ENCODE measurements around the gene EML6.

Gene EML6

DNA sequence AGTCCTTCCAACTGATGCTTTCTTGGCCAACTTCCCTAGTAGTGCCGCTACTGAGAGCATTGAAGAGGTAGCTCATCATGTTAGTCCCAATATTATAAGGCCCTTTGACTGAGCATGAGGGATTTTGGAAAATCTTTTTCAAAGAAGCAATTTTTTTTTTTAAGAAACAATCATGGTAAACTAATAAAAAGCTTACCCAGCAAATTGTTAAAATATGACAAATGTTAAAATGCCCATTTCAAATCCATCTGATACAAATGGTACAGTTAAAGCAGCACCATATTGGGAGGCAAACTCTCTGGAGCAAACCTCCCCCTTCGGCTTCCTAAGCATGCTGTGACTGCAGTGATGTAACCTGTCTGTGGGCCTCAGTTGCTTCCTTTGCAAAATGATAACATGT, 191.2 kb downstream of the EML6 start:
- DNase-seq (ENCODE audit: low spot score): no peak

DNA sequence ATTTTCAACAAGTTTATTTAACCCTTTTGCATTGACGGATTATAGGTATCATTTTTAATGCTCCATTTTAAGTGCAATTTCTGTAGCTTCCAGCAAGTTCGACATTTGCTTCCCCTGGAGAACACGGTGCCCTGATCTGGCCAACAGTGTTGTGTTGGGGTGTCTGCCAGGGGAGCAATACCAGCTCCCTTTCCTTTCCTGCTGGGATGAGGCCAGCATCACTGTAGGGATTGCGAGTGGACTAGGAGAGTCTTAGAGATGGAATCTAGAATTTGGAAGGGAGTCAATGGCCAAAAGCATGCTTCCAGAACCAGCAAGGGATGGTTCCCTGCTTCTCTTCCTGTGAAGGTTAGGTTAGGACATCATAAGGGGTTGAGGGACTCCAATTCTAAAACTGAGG, 191.6 kb downstream of the EML6 start:
- DNase-seq (ENCODE audit: low spot score): no peak

DNA sequence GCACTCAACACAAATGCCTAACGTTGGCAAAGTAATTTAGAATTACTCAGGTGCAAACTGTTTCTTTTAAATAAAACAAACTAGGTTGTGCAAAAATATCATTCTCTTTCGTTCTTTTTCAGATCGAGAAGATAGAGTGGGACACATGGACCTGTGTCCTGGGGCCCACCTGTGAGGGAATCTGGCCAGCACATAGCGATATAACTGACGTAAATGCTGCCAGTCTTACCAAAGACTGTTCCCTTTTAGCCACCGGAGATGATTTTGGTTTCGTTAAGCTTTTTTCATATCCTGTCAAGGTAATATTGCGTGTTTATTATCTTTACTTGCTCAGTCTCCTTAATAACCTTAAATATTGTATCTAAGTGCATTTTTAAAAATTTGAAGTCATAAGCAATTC, 193.2 kb downstream of the EML6 start:
- no peak for DNase-seq (ENCODE audit: low spot score)

DNA sequence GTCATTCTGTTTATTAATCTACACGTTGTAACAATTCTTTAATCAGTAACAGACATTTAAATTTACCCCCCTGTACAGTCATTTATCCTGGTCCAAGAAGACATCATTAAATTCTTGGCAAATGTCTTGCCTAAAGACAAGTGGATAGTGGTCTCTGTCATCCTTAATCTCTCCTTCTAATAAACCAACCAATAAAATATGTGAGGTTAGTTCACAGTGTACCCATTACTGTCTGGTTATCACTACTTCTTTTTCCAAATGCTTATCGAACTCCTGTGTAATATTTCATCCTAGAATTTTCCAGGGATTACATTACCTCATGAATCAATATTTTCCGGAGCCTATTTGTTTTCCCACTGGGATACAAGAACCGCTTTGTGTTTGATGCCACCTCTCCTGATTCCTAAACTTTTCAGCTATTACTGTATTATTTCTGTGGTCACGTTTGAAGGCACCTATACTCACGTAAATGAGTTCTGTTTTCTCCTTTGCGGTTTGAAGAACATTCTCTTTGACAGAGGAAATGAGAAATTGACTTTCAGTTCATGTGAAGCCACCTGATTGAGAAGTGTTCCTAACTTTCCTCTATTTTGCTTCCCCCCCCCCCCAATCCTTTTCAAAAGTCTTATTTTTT, 195.3 kb downstream of the EML6 start:
- no peak for DNase-seq (ENCODE audit: low spot score)

DNA sequence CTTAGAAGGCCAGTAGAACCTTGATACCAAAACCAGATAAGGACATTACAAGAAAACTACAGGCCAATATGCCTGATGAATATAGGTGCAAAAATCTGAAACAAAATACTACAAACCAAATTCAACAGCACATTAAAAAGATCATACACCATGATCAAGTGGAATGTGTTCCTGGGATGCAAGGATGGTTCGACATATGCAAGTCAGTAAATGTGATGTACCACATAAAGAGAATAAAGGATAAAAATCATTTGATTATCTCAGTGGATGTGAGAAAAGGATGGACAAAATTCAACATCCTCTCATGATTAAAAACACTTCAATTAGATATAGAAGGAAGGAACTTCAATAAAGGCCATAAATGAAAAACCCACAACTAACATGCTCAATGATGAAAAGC, 197.2 kb downstream of the EML6 start:
- no peak for DNase-seq (ENCODE audit: low spot score)

DNA sequence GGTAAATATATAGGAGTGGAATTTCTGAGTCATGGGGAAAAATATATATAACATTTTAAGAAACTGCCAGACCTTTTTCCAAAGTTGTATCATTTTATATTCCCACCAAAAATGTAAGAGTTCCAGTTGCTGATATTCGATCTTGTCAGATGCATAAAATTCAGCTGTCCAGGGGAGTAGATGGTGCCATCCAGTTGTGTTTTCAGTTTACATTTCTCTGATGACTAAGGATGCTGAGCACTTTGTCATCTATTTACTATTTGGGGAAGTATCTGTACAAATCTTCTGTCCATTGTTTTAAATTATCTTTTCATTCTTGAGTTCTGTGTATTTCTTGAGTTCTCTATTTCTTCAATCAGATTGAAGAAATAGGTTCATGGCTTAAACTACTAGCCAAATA, 200.7 kb downstream of the EML6 start:
- no peak for DNase-seq (ENCODE audit: low spot score)

DNA sequence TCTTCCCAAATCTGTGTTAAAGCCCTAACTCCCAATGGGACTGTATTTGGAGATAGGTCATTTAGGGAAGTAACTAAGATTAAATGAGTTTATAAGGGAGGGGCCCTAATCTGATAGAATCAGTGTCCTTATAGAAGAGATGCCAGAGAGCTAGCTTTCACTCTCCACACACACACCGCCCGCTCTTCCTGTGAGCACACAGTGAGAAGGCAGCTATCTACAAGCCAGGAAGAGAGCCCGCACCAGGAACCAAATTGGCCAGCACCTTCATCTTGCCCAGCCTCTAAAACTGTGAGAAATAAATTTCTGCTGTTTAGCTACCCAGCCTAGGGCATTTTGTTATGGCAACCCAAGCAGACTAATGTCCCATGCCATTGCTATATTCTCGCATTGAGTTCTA, 201.6 kb downstream of the EML6 start:
- no peak for DNase-seq (ENCODE audit: low spot score)

DNA sequence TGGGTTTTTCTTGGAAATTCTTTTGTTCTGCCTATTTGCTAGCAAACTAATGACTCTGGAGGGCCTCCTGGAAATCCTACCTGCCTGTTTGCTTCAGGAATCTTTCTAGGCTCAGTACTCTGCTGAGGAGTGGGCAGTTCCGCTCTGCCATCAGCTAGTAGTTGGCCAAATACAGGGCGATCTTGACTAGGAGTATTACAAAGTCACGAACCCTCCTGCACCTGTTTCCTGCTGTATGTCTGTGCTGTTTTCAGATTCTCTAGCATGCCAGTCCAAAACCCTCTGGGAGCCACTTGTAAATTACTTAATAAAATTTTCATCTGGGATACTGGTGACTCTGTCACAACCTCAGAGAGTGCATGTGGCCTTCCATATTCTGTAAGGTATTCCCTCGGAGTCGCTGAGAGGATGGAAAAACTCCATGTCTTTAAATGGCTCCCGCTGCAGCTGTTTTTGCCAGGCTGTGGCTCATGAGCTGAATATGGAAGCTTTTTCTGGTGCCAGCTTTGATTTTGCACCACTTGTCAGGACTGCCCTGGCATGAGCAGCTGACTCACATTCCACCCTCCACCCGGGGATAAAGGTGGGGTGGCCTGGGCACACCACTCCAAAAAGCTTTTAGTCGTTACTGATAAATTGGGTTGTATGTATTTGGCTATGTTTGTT, 203.8 kb downstream of the EML6 start:
- DNase-seq (ENCODE audit: low spot score): no peak

DNA sequence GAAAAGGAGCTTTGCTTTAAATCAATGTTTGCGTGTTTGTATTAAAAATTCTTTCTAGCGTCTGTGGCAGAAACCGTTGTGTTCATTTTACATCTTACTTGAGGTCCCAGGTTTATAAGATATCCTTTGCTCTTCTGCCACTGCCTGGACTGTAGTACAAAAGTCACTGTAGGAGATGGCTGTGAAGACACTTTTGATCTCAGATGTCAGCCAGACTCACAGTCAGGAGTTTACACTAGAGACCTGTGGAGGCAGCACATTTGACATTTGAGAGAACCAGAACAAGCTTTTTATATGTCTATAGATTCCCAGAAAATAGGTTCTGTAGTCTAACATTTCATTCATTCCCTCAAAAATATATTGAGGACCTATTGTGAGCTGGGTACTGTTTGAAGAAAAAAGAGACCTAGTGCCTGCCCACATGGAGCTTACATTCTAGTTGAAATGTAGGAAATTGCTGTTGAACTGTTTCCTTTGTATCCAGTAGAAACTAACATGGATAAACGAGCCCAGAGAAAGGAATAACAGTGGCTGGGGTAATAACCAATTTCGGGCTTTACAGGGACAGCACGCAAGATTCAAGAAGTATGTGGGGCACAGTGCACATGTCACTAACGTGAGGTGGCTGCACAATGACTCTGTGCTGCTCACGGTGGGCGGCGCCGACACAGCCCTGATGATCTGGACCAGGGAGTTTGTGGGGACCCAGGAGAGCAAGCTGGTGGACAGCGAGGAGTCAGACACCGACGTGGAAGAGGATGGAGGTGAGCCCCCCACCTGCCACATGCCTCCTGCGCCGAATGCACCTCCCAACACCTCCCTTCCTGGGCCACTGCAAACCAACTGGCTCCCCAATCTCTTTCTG, 204.5 kb downstream of the EML6 start:
- DNase-seq (ENCODE audit: low spot score): no peak

DNA sequence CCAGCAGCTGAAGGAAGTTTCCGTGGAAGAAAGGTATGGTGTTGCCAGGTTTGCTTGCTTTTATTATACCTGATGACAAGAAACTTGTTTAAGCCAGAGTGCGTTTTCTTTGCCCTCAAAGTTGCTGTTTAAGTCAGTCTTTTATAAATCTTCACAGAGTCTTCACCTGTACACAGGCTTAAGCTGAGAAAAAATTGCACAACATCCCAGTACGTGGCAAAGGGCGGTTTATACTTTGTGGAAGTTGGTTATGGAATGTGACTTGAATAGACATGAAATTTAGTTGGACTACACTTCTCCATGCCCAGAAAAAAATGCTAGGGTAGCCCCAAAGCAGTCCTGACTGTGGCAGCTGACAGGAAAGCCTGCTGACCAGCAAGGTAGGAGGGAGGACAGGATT, 205.3 kb downstream of the EML6 start:
- no peak for DNase-seq (ENCODE audit: low spot score)

DNA sequence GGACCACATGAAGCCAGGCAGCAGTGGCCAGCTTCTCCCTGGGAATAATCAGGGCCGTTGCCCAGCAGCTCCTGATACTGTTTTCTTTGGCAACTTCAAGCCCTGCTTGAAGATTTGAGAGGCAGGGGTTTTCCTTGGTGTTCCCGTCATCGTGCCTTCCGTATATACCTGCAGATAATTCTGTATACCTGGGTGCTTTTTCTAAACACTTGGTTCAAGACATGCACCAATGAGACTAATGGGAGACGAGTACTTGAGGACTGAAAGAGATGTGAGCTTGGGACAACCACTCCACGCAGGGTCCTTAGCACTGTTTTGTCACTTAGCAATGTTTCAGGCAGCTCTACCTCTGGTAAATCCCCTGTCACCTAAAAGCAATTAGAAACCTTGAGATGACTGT, 208.0 kb downstream of the EML6 start:
- DNase-seq (ENCODE audit: low spot score): no peak

DNA sequence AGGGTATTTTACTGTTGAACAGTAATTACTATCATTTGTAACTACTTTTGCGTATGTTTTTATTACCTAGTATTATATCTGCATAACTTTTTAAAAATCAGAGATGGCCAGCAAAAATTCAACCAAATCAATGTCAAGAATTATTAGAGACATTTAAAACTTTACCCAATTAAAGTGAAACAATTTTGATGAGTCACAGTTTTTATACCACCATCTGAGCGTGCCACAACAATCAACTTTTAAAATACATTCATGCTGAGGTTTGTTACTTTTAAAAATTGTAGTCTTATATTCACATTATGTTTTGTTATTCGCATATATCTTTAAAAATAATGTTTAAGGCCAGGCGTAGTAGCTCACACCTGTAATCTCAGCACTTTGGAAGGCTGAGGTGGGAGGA, 211.9 kb downstream of the EML6 start:
- DNase-seq (ENCODE audit: low spot score): no peak

DNA sequence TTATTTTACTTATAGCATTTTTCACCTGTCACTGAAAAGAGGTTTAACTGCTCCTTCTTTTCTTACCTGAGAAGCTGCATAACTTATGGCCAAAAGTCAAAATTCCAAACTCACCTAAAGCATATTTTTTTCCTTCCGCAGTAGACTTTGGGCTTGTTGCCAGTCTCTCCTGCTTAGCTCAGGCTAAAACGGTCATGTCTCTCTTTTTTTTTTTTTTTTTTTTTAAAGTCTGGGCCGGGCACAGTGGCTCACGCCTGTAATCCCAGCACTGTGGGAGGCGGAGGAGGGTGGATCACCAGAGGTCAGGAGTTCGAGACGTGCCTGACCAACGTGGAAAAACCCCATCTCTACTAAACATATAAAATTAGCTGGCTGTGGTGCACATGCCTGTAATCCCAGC, 213.3 kb downstream of the EML6 start:
- DNase-seq (ENCODE audit: low spot score): no peak

DNA sequence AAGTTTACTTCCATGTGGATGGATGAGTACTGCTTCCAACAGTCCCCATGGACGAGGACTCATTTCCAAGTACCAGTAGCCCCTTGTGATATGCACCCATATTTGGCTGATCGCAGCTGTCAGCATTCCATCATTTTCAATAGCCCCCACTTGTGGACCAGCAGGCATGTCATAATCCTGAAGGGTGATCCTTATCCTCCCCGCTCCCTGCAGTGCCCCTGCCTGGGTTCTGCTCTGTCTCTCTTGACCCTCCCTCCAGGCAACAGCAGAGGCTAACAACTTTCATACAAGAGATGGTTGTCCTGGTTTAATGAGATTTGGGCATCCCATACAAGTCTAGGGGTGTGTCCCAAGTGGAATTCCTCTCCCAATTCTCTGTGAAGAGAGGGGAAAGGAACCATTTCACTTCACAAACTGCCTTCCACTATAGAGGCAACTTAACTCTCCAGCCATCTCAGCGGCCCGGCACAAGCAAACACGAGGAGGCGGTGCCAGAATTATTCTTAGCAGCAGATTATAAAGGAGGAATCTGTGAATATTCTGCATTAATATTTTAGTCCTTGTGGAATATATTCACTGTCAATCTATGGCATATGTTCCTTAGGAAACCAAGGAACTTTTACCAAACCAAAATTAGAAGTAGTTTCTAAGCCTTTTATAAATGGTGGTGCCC, 216.1 kb downstream of the EML6 start:
- no peak for DNase-seq (ENCODE audit: low spot score)

DNA sequence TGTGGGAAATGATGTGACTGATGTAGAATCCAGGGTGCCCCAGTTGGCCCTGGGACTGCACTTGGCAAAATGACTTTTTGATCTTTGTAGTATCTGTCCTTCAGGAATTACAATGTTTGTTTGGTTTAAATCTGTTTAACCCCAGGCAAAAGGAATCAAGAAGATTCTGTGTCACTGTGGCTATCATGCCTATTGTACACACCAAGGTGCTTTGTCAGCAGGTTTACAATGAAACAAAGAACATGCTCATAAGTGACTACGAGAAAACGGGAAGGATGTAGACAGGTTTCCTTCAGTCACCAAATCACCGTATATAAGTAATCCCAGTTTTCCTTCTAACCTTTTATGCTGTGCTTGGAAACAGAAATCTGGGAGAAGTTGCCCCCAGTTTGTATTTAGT, 217.3 kb downstream of the EML6 start:
- no peak for DNase-seq (ENCODE audit: low spot score)

DNA sequence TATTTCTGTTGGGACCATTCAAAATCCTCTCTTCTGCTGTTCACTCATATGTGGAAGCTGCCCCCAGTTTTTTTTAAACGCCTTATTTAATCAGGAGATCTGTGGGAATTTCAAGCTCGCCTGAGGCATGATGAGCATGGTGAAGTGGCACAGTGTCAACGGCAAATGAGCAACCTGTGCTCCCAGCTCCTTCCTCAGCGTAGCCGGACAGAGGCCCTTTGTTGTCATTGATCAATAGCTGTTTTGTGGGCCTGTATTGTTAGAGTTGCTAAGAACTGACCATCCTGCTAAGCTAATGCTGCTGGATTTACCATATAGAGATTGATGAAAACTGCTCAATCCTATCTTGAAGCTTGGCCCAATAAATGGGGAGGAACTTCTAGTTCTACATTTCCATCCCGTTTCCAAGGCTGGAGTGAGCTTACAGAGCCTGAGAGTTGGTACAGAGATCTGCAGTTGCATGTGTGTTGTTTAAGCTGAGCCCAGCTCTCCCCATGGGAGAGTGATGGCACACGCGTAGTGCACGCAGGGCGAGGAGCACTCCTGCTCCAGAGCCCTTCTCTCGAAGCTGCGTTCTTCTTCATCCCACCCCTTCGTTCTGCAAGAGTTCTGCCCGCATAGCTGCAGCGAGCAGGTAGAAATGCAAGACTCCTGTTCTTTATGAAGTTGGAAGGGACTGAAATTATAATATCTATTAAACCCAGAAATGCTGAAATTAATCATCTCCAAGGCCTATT, 218.0 kb downstream of the EML6 start:
- DNase-seq (ENCODE audit: low spot score): no peak

DNA sequence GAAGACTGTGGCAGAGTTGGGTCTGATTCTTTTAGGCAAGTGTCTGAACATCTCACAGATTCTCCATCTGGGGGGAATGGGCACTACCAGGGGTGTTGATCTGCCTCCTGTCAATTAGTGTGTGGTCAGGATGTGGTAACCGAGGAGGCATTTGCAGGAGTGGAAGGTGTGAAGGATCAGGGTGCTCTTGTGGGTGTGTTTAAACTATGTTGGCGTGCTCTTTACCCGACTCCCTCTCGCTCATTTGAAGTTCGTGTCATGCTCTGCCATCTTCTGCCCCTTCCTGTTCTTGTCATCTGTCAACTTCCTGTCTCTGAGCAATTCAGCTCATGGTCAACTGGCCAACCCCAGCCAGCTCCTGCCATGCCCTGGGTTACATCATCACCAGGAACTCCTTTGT, 218.9 kb downstream of the EML6 start:
- peak; percentile 37 for DNase-seq (ENCODE audit: low spot score)

DNA sequence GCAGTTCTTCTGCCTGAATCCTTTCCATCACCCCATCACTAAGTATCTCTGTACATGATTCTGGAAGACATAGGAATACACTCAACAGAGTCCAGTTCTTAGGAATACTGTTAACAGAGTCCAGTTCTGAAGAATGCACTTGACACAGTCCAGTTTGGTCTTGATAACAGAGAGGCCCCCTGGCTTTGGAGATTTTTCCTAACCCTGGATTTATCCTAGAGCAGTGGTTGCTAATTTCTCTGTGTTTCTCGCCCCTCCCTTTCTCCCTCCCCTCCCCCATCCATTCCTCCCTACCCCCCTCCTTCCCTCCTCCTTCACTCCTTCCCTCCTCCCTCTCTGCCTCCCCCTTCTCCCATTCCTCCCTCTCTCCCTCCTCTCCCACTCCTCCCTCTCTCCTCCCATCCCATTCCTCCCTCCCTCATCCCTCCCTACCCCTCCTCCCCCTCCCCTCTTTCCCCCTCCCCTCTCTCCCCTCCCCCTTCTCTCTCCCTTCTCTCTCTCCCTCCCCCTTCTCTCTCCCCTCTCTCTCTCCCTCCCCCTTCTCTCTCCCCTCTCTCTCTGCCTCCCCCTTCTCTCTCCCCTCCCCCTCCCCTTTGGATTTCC, 221.4 kb downstream of the EML6 start:
- DNase-seq (ENCODE audit: low spot score): no peak

DNA sequence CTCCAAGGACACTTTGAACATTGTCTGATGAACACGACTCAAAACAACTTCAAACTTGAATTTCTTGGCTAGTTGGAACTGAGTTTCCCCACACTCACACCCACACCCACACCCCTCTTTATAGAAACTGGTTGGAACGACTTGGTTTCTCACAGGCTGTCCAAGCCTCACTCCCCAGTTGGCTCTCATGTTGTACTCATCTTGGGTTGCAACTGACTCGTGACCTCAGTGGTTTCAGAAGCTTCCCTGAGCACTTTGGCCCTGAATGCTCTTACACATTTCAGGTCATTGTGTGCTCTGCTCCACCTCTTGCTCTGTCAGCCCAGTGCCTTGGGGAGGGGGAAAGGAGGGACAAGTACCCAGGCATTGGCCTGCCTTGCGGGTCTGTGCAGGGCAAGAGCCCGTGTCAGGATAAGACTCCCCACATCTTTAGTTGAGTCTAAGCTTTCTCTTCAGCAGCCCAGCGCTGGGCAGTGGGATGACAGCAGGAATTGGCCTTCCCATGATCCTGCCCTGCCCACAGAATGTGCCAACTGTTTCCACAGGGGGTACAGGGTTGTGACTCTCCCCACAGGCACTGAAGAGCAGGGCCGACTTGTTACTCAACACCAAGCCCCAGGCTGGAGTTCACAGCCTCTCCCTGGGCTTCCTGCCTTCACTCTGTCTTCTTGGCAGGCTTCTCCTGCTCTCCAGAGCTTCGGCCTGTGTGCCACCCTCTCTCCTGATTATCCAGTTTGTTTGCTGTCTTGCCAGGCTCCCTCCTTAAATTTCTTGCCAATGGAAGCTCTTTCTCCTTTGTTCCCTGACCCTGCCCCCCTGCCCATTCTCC, 222.1 kb downstream of the EML6 start:
- DNase-seq (ENCODE audit: low spot score): peak; percentile 4

DNA sequence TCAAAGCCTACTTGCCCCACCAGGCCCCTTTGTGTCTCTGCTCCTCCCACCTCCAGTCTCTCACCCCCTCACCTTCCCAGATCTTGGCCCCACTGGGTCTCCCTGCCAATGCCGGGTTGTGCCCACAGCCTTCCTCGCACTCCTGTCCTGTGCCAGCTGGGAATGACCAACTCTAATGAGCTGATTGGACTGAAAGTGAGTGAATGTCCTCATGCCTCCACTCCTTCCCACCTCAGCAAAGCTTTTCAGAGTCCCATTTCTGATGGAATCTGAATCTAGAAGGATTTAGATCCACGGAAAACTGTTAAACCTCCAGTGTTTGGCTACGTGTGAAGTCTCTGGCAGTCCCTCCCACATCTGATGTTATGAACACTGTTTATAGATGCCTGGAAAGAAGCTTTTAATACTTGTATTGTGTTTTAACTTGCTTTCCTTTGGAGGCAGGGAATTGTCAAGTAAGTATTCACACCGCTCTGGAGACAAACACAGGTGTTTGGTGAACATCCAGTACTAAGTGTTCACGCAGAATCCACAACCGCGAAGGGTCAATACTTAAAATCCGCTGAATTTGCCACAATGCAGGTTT, 222.9 kb downstream of the EML6 start:
- no peak for DNase-seq (ENCODE audit: low spot score)
